GM23248 (cell line): Measurements from ENCODE around the gene ULBP2.

Experiments used
- EZH2 ChIP-seq: fragments of 200-600 bp; sonication (generic); IDR thresholded peaks from 2 replicates; pipeline ENCODE4 v1.6.1; 2018; ENCODE audit warnings: antibody characterized with exemption, mild to moderate bottlenecking; ENCODE audit not compliant: insufficient read depth, poor library complexity, severe bottlenecking
- EZH2phosphoT487 ChIP-seq: fragments of 200-600 bp; sonication (generic); IDR thresholded peaks from 2 replicates; pipeline ENCODE4 v1.6.1; 2018; ENCODE audit warnings: antibody characterized with exemption, moderate library complexity, mild to moderate bottlenecking, low read depth; ENCODE audit not compliant: insufficient read depth

DNA sequence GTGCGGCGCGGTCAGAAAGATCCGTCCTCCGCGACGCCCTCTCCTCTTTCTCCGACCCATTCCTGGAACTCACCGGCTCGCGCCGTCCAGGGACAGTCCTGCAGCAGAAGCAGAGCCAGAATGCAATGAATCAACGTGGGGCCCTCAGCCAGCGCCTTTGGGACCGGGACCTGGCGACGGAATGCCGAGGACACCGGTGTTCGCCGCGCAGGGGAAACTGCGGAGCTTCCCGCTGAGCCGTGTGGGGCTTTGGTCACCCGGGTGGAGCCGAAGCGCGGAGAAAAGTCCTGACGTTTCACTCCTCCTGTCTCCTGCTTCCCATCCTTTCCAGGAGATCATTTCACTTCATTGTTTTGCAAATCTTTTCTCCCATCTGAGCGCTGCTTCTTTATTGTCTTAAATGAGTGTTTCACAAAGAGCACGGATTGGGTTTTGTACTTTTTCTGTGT is 48.4 kb downstream of the ULBP2 start:
- TF ChIP-seq EZH2: no peak
- no peak for TF ChIP-seq EZH2phosphoT487
